IMR-90 (cell line): ENCODE measurements around the gene ABR.

Experiments
- CTCF ChIP-seq: conservative IDR thresholded peaks from 2 replicates; pipeline ENCODE4 v1.5.1; 2012; ENCODE audit warnings: mild to moderate bottlenecking, low read depth, low read length, improper control_type of control experiment
- ELK1 ChIP-seq: fragments of 150-350 bp; IDR thresholded peaks from 2 replicates; pipeline ENCODE4 v1.6.1; 2016; ENCODE audit warnings: low read depth, mild to moderate bottlenecking, low read length, moderate library complexity, borderline replicate concordance
- POLR2A ChIP-seq: IDR thresholded peaks from 2 replicates; pipeline ENCODE4 v1.6.1; 2012; ENCODE audit warnings: mild to moderate bottlenecking, low read depth, low read length
- RCOR1 ChIP-seq: IDR thresholded peaks from 2 replicates; pipeline ENCODE4 v1.6.1; 2012; ENCODE audit warnings: mild to moderate bottlenecking, low read length, improper control_type of control experiment; ENCODE audit not compliant: insufficient replicate concordance
- RFX5 ChIP-seq: IDR thresholded peaks from 2 replicates; pipeline ENCODE4 v1.8.0; 2012; ENCODE audit warnings: low read depth, mild to moderate bottlenecking, low read length, moderate library complexity
- USF2 ChIP-seq: fragments of 150-350 bp; IDR thresholded peaks from 2 replicates; pipeline ENCODE4 v1.6.1; 2017; ENCODE audit warnings: mild to moderate bottlenecking, antibody characterized with exemption, low read length, low read depth

GRCh38 chr17:1006054-1006453 is 173.7 kb downstream of the ABR start:
- TF ChIP-seq CTCF (no peak), POLR2A (no peak), USF2 (no peak), RFX5 (no peak), RCOR1 (no peak), ELK1 (no peak)
